H54 (cell line): Measurements from ENCODE around the gene GUCA1A.

ENCODE experiments used
- DNase-seq: peaks from one replicate; pipeline ENCODE4 v3.0.0; 2011; ENCODE audit warnings: low spot score, mixed read lengths; ENCODE audit not compliant: insufficient read length
- FAIRE-seq: peaks from 3 replicates; lab custom pipeline; 2011; peaks lifted over from hg19 to GRCh38; lab: Jason Lieb, UNC
- POLR2A ChIP-seq: IDR thresholded peaks from 2 replicates; pipeline ENCODE4 v1.6.1; 2011; ENCODE audit warnings: low read depth, mild to moderate bottlenecking, low read length

GUCA1A gene

GRCh38 chr6:42217519-42218367, 44.6 kb downstream of the GUCA1A start, which contains the start of gene MRPS10:
MRPS10 (minus strand) TSS chr6:42217861; CDS start chr6:42217849, 12 bp downstream.
- peak; percentile 97 for FAIRE-seq
- peak; percentile 77 for TF ChIP-seq POLR2A
- peak; percentile 49 for DNase-seq

GRCh38 chr6:42220807-42221206, 47.6 kb downstream of the GUCA1A start:
- no peak for DNase-seq
- TF ChIP-seq POLR2A: no peak
- no peak for FAIRE-seq

- no peak for DNase-seq
- no peak for FAIRE-seq
- TF ChIP-seq POLR2A: no peak
These were observed 48.4 kb downstream of the GUCA1A start for GRCh38 chr6:42221546-42221945.

GRCh38 chr6:42222448-42222847, 49.3 kb downstream of the GUCA1A start:
- DNase-seq (no peak), FAIRE-seq (no peak)
- TF ChIP-seq POLR2A: no peak

- no peak for TF ChIP-seq POLR2A
- DNase-seq: peak; percentile 41
- peak; percentile 95 for FAIRE-seq
These were observed 51.3 kb downstream of the GUCA1A start for GRCh38 chr6:42224222-42225028.

GRCh38 chr6:42225029-42225339, 51.8 kb downstream of the GUCA1A start:
- TF ChIP-seq POLR2A: no peak
- DNase-seq: no peak
- FAIRE-seq: no peak

- DNase-seq: no peak
- TF ChIP-seq POLR2A: no peak
- no peak for FAIRE-seq
These were observed 52.3 kb downstream of the GUCA1A start for GRCh38 chr6:42225419-42225818.

GRCh38 chr6:42226161-42226611, 53.0 kb downstream of the GUCA1A start:
- peak; percentile 25 for DNase-seq
- peak; percentile 91 for FAIRE-seq
- TF ChIP-seq POLR2A: no peak

GRCh38 chr6:42226645-42227143, 53.5 kb downstream of the GUCA1A start:
- FAIRE-seq (peak; percentile 96), DNase-seq (peak; percentile 66)
- TF ChIP-seq POLR2A: no peak

GRCh38 chr6:42227173-42227850, 54.1 kb downstream of the GUCA1A start:
- FAIRE-seq (no peak), DNase-seq (no peak)
- TF ChIP-seq POLR2A: no peak

- TF ChIP-seq POLR2A: no peak
- no peak for DNase-seq
- FAIRE-seq: no peak
These were observed 55.1 kb downstream of the GUCA1A start for GRCh38 chr6:42228305-42228704.
